ENCODE data around the gene PRSS57.
"Not testable (repeated sequence)": the region's sequence is repeated elsewhere in the genome, so short reads cannot be mapped to it uniquely, and the experiment has no call there.

Gene PRSS57

DNA sequence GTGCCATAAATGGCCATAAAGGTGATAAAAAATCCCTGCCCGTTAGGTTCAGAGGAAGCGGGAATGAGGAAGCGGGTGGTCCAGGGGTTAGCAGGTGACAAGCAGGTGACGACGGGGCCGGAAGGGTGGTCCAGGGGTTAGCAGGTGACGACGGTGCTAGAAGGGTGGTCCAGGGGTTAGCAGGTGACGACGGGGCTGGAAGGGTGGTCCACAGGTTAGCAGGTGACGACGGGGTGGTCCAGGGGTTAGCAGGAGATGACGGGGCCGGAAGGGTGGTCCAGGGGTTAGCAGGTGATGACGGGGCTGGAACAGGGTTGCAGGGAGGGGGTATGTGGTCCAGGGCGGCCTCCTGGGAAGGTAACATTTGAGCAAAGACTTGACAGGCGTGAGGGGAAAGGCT is 6.3 kb downstream of the PRSS57 start:
- DNase-seq, result no peak

DNA sequence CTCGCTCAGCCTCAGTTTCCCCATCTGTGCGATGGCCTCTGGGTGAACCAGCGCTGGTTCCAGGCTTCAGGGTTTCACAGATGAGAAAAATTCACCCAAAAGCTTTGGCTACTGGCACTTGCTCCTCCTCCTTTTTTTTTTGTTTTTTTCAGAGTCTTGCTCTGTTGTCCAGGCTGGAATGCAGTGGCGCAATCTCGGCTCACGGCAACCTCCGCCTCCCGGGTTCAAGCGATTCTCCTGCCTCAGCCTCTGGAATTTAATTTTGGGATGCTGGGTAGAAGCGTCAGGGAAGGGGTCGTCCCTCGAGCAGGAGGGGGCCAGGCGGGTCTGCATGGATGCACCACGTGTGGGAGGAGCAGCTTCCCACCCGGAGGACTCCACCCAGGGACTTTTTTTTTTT is 7.0 kb downstream of the PRSS57 start:
- no peak for DNase-seq

DNA sequence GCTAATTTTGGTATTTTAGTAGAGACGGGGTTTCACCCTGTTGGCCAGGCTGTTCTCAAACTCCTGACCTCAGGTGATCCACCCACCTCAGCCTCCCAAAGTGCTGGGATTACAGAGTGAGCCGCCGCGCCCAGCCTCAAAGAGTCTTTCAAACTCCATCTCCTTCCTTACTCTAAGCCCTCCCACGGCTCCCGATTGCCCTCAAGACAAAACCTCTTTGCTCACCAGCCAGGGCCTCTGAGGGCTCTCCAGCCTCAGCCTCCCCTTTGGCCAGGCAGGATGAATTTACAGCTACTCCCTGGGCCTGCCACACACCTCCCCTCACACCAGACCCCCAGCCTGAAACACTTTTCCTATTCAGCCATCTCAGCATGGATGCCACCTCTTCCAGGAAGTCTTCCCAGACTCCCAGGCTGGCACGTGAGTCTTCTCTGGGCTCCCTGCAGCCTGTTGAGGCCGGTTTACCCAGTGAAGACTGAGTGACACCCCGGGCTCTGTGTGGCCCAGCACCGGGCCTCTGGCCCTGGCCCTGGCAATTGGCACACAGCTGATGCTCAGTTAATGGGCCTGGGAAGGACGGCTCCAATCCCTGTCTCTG is 7.6 kb downstream of the PRSS57 start:
- no peak for DNase-seq

DNA sequence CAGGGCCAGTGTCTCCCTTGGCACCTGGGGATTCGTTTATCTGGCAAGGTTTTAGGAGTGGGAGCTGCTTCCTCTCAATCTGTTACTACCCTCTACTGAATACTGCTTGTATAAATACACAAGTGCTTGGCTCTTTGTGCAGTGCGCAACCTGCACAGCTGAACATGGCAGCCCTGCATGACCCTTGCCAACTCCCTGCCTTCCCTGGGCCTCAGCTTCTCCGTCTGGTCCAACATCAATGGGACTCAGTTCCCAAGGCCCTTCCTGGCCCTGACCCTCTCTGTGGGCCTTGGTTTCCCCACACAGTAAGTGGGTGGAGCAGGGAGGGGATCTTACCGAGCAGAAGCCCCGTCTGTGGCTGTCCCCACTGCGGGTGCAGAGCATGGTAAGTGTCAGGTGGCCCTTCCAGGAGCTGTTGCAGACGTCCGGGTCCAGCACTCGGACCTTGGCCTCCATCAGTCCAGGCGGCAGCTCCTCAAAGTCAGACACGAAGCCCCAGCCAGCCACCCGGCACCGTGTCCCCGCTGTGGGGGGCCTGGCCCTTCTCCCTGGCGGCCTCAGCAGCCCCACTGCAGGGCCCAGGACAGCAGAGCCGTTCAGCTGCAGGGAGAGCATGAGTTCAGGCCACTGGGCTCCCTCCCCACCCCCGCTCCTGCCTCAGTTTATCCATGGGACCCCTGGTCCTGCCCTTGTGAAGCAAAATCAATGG is 8.5 kb downstream of the PRSS57 start:
- DNase-seq, result no peak

DNA sequence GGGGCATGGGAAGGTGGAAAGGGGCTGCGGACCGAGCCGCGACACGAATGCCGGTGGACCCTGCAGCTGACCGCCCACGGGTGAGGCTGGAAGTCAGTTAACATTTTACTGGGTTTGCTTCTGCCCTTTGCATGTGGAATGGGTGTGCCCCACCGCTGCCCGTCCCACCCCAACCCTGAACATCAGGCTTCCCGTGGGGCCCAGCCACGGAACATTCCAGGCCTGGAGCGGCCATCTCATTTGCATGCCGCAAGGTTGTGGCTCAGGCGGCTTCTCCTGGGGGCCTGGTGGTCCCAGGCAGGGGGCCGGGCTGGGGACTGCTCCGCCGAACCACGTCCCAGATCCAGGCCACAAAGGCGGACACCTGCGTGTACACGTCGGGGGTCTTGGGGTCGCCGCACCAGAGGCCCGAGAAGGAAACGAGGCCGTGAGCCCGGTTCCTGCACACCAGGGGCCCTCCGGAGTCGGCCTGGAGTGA is 9.8 kb downstream of the PRSS57 start:
- DNase-seq, result no peak

DNA sequence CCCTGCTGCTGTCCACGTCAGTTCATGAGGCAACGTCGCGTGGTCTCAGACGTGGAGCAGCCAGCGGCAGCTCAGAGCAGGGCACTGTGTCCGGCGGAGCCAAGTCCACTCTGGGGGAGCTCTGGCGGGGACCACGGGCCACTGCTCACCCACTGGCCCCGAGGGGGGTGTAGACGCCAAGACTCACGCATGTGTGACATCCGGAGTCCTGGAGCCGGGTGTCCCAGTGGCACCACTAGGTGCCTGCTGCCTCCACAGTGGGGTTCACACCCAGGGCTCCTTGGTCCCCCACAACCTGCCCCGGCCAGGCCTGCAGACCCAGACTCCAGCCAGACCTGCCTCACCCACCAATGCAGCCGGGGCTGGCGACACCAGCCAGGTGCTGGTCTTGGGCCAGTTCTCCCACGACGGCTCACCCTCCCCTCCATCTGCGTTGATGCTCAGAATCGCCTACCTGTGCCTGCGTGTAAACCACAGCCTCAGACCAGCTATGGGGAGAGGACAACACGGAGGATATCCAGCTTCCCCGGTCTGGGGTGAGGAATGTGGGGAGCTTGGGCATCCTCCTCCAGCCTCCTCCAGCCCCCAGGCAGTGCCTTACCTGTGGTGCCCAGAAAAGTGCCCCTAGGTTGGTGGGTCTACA is 12.5 kb downstream of the PRSS57 start:
- no peak for DNase-seq

DNA sequence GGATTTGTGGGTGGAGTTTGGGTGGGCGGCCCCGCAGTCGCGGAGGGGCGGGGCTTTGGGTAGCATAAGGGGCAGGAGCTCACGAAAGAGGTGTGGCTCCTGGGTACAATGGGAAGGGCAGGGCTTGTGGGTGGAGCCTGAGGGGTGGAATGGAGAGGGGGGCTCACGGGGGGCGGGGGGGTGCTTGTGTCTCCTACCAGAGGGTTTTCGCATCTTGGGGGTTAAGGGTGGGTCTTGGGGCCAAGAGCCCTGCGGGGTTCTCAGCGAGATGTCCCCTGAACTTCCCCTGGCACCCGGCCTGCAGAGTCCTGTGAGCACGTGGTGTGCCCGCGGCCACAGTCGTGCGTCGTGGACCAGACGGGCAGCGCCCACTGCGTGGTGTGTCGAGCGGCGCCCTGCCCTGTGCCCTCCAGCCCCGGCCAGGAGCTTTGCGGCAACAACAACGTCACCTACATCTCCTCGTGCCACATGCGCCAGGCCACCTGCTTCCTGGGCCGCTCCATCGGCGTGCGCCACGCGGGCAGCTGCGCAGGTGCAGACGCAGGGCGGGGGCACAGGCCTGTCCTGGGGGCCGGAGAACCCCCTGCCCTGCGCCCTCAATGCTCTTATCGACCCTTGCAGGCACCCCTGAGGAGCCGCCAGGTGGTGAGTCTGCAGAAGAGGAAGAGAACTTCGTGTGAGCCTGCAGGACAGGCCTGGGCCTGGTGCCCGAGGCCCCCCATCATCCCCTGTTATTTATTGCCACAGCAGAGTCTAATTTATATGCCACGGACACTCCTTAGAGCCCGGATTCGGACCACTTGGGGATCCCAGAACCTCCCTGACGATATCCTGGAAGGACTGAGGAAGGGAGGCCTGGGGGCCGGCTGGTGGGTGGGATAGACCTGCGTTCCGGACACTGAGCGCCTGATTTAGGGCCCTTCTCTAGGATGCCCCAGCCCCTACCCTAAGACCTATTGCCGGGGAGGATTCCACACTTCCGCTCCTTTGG is 13.9 kb downstream of the PRSS57 start:
- peak; percentile 93 for DNase-seq

DNA sequence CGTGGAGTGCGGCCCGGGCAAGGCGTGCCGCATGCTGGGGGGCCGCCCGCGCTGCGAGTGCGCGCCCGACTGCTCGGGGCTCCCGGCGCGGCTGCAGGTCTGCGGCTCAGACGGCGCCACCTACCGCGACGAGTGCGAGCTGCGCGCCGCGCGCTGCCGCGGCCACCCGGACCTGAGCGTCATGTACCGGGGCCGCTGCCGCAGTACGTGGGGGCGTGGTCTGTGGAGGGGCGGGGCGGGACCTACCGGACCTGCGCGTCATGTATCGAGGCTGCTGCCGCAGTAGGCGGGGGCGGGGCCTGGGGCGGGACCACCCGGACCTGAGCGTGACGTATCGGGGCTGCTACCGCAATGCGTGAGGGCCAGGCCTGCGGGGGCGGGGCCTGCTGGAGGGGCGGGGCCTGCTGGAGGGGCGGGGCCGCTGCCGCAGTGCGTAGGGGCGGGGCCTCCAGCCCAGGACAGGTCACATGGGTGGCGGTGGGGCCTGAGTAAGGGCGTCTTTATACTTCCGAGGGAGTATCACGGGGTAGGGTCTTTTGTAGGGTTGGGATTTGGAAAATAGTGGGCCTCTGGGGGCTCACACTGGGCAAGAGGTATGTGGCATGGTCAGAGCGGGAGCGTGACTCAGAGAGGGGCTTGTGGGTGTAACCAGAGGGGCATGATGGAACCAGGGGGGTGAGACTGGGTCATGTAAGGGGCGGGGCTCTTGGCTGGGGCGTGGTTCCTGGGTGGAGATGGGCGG is 14.8 kb downstream of the PRSS57 start:
- DNase-seq, result peak; percentile 100

DNA sequence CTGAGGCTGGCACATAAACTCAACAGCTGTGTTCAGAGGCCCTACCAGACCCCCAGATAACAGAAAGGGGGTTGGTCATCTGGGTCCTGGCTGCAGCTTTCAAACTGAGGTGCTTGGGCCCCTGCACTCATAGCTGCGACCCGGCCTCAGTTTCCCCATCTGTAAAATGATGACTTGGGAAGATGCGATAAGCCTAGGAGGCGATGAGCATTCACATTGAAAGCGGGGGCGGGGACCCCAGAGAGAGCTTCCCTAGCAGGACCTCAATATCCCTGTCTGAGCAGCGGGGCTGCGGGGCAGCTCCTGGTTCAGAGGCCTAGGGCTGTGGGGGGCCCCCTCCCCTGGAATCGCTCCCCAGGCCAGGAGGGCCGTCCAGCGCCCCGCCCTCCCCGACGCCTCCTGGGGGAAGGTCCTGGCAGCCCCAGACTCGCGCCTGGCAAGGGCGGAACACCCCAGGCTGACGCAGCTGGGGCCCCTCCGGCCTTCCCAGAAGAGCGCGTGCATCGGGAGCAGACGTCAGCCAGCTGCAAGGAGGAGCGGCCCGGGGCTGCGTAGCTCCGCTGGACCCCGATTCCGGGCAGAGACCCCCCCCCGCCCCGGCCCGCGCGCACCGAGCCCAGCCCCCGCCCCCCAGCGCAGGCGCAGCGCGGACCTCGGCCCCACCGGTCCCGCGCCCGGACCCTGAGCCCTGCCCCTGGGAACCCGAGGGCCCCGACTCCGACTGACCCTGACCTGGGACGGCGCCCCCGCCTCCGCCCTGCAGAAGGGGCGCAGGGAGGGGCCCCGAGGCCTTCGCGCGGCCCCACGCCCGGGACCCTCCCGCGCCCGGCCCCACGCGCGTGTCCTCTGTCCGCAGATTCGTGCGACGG is 15.6 kb downstream of the PRSS57 start:
- no peak for DNase-seq

DNA sequence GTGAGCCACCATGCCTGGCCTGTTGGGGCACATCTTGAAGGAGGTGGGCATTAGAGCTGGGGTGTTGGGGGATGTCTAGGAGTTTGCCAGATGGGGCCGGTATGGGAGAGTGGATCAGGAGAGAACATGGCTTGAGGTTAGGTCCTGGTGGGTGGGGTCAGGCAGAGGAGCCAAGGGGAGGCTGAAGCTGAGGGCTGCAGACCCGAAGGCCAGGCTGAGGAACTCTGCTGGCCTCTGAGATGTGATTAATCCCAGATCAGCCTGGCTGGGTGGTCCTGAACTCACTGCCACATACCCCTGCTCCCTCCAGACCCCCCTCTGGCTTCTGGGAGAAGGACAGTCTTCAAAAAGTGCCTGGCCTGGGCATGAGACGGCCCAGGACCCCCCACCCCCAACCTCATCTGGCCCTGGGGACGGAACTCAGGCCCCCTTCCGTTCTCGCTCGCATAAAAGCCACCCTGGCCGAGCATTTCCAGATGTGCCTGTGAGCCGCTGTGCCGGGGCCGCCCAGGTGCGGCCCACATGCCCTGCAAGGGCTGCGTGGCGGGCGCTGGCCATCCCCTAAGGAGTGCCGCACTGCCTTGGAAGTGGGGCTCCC is 16.4 kb downstream of the PRSS57 start:
- DNase-seq, result no peak

DNA sequence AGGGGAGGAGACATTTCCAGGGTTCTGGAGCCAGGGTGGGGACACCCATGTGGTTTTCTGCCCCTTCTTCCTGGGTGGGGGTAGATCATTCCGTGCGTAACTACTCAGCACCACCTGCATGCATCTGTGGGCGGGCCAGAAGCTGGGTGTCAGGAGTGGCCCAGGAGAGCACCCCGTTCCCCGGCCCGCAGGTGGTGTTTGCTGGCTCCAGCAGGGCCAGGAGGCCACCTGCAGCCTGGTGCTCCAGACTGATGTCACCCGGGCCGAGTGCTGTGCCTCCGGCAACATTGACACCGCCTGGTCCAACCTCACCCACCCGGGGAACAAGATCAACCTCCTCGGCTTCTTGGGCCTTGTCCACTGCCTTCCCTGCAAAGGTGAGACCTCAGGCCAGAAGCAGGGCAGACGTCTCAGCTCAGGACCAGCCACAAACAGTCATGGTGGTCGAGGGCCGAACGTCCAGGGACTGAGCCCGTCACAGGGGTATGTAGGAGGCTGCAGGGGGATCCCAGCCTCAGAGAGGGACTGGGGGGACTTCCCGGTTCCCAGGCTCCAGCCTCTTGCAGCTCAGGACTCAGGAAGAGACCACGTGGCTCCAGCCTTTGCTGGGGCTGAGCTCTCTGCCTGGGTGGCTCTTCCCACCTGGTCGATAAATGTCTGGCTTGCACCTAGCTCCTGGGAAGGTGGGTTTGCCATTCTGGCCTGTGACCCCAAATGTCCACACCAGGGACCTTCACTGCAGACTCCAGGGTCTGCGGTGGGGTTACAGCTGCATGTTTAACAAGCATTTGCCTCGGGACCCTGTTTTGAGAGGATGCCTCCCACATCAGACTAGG is 17.4 kb downstream of the PRSS57 start:
- DNase-seq, result no peak

DNA sequence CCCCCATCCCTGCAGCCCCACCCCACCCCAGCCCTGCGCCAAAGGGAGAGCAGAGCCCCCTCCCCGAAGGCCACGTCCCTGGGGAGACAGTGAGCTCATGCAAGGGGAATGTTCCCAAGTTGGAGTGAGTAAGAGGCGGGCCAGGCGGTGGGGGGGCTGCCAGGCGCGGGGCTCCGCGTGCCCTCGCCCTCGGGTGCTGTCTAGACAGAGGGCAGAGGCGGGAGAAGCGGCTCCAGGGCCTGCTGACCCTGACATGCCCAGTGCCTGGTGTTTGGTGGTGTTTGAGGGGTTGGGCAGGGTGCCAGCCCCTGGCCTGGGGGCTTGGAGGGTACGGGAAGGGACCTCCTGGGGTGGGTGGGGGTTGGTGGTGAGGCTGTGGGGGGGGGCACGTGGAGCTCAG is 18.1 kb downstream of the PRSS57 start:
- DNase-seq, result no peak

DNA sequence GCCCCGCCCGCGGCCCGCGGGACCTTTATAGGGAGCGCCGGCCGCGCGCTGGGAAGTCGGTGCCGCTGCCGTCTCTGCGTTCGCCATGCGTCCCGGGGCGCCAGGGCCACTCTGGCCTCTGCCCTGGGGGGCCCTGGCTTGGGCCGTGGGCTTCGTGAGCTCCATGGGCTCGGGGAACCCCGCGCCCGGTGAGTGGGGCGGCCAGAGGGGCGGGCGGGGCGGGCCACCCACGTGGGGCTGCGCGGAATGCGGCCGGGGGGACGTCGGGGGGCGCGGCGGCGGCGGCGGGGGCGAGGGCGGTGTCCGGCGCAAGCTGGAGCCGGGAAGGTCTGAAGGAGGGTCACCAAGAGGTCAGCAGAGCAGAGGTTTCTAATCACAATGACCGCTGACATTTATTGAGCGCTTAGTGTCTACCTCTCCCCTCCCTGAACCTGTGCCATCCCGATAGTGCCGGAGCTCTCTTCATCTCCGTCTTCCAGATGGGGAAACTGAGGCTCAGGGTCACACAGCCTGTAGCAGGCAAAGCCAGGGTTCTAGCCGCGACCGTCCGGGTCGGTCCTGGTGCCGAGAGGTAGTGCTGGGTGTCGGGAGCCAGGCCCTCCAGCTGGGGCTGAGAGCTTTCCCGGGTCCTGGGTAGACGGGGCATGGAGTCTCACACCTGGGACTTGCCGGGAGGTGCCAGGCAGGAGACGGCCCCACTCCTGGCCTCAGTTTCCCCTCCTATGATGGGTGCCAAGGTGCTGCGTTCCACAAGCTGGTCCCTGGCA is 18.7 kb downstream of the PRSS57 start, which contains the start of gene FSTL3:
Gene FSTL3, plus strand, starts transcription at position 54 of the 767 bp plus-strand sequence. Its CDS starts 32 bp downstream, at position 86.
- DNase-seq, result no peak

DNA sequence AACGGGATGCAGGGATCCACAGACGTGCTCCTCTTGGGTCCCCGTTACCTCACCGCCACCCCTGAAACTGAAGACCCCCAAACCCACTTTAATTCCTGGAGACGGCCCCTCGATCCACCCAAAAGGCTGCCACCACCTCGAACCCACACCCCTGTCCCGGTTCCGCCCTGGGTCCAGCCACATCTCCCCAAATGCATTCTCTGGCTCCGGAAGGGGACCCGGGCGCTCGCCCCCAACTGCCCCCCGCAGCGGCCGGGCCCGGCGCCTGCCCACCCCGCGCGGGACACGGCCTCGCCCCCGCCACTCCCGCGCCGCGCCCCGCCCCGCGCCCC is 19.3 kb downstream of the PRSS57 start:
- DNase-seq, result no peak

DNA sequence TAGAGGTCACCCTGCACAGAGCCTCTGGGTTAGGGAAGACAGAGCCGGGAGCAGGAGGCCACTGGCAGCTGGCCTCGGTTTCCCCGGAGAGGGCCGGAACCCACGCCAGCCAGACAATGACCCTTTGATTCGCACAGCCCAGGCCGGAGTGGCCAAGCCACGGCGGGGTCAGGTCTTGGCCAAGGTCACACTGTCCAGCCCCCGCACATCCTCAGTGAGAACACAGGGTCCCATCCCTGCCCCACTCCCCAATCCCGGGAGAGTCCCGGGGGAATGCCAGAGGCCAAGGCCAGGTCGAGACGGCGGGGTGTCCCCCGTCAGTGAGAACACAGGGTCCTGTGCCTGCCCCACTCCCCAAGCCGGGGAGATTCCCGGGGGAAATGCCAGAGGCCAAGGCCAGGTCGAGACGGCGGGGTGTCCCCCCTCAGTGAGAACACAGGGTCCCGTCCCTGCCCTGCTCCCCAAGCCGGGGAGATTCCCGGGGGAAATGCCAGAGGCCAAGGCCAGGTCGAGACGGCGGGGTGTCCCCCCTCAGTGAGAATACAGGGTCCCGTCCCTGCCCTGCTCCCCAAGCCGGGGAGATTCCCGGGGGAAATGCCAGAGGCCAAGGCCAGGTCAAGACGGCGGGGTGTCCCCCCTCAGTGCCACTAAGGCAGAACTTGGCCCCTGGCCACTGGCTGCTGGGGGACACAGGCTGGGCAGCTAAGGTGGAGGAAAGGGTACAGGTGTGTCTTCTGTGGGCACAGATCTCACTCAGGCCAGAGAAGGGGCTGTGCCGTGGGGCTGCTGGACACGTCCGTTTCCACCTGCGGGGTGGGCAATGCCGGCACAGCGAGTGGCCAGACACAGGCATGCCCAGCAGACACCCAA is 20.7 kb downstream of the PRSS57 start:
- no peak for DNase-seq

DNA sequence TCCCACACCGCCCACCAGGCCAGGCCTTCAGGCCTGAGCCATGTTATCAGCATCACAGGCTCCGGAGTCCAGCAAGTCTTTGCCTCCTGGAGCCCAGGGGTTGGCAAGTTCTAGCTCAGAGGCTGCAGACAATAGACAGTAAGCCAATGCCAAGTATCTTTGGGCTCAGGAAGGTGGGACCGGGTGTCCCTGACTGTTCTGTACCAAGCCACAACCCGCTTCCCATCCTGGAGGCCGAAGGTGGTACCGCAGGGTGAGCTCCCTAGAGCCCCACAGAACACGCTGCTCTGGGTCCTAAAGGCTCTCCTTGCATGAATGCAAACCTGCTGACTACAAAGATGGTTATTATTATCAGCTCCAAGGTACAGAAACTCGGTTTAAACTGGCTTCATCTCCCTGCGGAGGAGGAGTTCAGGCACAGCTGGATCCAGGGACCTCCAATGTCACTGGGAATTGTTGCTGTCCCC is 24.6 kb downstream of the PRSS57 start:
- DNase-seq, result no peak

DNA sequence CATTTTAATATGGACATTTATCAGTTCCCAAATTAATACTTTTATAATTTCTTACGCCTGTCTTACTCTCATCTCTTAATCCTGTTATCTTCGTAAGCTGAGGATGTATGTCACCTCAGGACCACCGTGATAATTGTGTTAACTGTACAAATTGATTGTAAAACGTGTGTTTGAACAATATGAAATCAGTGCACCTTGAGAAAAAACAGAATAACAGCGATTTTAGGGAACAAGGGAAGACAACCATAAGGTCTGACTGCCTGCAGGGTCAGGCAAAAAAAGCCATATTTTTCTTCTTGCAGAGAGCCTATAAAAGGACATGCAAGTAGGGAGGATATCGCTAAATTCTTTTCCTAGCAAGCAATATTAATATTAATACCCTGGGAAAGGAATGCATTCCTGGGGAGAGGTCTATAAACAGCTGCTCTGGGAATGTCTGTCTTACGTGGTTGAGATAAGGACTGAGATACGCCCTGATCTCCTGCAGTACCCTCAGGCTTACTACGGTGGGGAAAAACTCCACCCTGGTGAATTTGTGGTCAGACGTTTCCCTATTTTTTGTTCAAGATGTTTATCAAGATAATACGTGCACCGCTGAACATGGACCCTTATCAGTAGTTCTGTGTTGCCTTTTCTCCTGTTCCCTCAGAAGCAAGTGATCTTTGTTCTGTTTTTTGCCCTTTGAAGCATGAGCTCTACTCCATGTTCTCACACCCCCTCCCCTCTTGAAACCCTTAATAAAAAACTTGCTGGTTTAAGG is 26.4 kb downstream of the PRSS57 start:
- DNase-seq, result not testable (repeated sequence)

Measured in activated CD4-positive, alpha-beta T cell treated with anti-CD3 and anti-CD28 coated beads, Interleukin-2, amount 50 U/mL, for 1 hour (primary cell).